BE2C (cell line): Measurements from ENCODE around the gene MACROD1.
A peak's percentile ranks its signal among the peaks of the same experiment; 100 is the strongest.

Experiments used
- DNase-seq: peaks from one replicate; pipeline ENCODE4 v3.0.0-alpha.2; 2020
- H3K27me3 ChIP-seq: fragments of 250-450 bp; sonication (Bioruptor Pico); 2 replicates; pipeline ENCODE4 v1.5.1; 2020; ENCODE audit warnings: mild to moderate bottlenecking
- H3K36me3 ChIP-seq: fragments of 250-450 bp; sonication (Bioruptor Pico); 2 replicates; pipeline ENCODE4 v1.5.1; 2020; ENCODE audit warnings: mild to moderate bottlenecking
- H3K4me1 ChIP-seq: fragments of 250-450 bp; sonication (Bioruptor Pico); 2 replicates; pipeline ENCODE4 v1.5.1; 2020
- H3K4me3 ChIP-seq: 2 replicates; pipeline ENCODE4 v1.5.1; 2011; ENCODE audit warnings: low read depth, low read length
- H3K9me3 ChIP-seq: fragments of 250-450 bp; sonication (Bioruptor Pico); 2 replicates; pipeline ENCODE4 v1.5.1; 2020
- TF ChIP-seq, protein P1 (sequence below): IDR thresholded peaks from 2 replicates; pipeline ENCODE4 v1.5.1; 2012; ENCODE audit warnings: mild to moderate bottlenecking, low read depth, low read length

The MACROD1 gene

GRCh38 chr11:64208086-64208795, 42.3 kb upstream of the MACROD1 start:
- no peak for DNase-seq
- H3K36me3 ChIP-seq = peaks cover 29% of the 10 kb centered on the region
- peaks cover 4% of the 10 kb centered on the region; the same call in 1 of the 2 replicates for H3K4me1 ChIP-seq
- H3K9me3 ChIP-seq = no peaks in the 10 kb centered on the region
- H3K27me3 ChIP-seq = no peaks in the 10 kb centered on the region
- TF ChIP-seq, protein P1, sequence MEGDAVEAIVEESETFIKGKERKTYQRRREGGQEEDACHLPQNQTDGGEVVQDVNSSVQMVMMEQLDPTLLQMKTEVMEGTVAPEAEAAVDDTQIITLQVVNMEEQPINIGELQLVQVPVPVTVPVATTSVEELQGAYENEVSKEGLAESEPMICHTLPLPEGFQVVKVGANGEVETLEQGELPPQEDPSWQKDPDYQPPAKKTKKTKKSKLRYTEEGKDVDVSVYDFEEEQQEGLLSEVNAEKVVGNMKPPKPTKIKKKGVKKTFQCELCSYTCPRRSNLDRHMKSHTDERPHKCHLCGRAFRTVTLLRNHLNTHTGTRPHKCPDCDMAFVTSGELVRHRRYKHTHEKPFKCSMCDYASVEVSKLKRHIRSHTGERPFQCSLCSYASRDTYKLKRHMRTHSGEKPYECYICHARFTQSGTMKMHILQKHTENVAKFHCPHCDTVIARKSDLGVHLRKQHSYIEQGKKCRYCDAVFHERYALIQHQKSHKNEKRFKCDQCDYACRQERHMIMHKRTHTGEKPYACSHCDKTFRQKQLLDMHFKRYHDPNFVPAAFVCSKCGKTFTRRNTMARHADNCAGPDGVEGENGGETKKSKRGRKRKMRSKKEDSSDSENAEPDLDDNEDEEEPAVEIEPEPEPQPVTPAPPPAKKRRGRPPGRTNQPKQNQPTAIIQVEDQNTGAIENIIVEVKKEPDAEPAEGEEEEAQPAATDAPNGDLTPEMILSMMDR = no peak
- H3K4me3 ChIP-seq = no peak overlapping the region

DNA sequence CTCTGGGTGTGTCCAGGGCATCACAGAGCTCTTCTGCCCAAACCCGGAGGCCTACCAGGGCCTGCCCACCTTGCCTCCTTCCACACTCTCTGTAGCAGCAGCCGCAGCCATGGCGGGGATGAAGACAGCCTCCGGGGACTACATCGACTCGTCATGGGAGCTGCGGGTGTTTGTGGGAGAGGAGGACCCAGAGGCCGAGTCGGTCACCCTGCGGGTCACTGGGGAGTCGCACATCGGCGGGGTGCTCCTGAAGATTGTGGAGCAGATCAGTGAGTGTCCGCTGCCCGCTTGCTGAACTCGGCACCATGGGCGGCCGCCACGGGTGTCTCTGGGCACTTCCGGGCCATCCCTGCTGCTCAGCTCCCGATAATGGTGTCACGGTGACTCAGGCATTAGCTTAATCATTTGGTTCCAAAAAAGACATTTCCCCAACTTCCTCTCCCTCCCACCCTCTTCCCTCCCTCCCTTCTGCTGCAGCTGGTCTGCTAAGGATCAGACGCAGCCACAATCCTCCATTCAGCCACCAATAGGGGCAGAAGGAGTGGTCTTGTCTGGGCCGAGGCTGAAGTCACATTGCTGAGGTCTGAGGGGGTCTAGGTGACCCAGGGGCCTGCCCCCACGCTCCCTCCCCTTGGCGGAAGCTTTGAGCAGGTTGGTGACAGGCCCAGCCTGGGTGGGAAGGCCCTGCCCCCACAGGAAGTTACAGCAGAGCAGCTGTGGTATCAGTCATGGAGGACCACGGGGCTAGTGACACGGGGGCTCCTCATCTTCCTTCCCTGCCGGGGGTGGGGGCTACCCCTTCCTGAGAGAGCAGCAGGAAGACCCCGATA, 41.6 kb upstream of the MACROD1 start:
- peak; percentile 25 for DNase-seq
- Histone ChIP-seq H3K4me3 (no peak overlapping the region), H3K4me1 (peaks cover 4% of the 10 kb centered on the region; the same call in 1 of the 2 replicates), H3K36me3 (peaks cover 36% of the 10 kb centered on the region), H3K9me3 (no peaks in the 10 kb centered on the region), H3K27me3 (no peaks in the 10 kb centered on the region)
- TF ChIP-seq, protein P1 = no peak

DNA sequence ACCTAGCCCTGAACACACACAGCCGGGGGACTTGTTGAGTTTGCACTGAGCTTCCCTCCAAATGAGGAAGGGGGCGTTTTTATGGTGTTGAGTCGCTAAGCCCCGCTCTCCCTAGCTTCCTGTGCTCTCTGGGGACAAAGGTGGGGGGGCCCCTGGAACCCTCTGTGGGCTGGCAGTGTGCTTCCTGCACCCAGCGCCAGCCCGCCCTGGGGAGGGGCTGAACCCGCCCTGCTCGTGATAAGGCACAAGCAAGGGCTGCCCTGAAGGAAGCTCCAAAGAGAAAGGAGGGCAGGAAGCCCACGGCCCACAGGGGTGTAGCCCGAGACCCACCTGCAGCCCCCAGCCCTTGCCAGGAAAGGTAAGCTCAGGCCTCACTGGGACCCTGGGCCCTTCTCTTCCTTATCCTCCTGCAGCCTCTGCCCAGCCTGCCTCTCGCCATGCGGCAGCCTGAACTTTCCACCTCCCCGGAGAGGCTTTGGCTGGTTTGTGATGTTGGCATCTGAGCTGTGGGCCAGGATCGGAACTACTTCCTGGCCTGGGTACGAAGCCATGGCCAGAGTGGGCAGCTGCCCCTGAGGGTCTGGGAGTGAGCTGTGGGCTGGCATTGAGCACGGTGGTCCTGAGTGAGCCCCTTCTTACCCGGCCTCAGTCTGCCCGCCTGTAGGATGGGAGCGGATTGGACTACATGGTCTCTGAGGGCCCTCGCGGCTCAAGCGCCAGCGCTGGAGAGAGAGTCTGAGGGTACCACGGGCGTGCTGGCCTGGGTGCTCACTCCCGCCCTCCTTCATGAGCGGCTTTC, 40.7 kb upstream of the MACROD1 start, which contains the start of gene FERMT3:
Gene FERMT3 (plus strand): TSS at position 265 of the 799 bp plus-strand sequence. CDS start 644 bp downstream, outside the sequence.
- Histone ChIP-seq H3K4me3 (no peak within 1 kb of the TSS), H3K9me3 (no peaks in the 10 kb centered on the region), H3K4me1 (peaks cover 4% of the 10 kb centered on the region; the same call in 1 of the 2 replicates), H3K36me3 (peaks cover 37% of the 10 kb centered on the region), H3K27me3 (no peaks in the 10 kb centered on the region)
- DNase-seq = no peak
- TF ChIP-seq, protein P1 = no peak

DNA sequence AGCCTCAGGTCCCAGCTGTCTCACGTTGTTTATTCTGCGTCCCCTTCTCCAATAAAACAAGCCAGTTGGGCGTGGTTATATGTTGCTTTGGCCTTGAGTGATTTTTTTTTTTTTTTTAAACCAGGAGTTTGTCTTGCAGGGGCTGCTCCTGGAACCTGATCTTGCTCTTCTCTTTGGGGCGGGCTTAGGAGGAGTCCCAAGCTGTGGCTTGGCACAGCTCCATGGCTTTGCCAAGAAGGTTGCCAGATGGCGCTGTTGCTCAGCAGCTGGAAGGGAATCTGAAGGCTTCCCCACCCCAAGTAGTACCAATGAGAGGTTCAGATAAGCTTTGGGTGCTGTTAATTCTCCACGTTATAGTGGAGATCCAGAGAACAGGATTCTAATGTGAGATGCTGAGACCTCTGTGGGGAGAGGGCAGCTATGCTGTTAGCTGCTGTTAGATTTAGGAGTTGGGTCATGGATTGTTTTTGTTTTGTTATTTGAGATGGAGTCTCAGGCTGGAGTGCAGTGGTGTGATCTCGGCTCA, 38.6 kb upstream of the MACROD1 start:
- H3K9me3 ChIP-seq = no peaks in the 10 kb centered on the region
- no peak overlapping the region for H3K4me3 ChIP-seq
- peaks cover 45% of the 10 kb centered on the region for H3K36me3 ChIP-seq
- peak; percentile 78 for DNase-seq
- TF ChIP-seq, protein P1 = peak; percentile 73
- no peaks in the 10 kb centered on the region for H3K27me3 ChIP-seq
- peaks cover 4% of the 10 kb centered on the region; the same call in 1 of the 2 replicates for H3K4me1 ChIP-seq

DNA sequence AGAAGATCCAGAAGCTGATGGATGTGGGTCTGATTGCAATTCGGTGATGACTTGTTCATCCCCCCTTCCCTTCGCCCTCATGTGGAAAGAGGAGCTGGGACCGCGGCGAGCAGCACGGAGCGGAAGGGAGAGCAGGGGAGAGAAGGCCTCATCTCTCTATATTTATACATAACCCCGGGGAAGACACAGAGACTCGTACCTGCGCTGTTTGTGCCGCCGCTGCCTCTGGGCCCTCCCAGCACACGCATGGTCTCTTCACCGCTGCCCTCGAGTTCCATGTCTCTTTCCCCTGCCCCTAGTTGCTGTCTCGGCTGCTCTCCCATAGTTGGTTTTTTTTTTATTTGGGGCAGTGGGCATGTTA, 38.1 kb upstream of the MACROD1 start:
- H3K36me3 ChIP-seq = peaks cover 45% of the 10 kb centered on the region
- TF ChIP-seq, protein P1 = no peak
- no peak overlapping the region for H3K4me3 ChIP-seq
- no peaks in the 10 kb centered on the region for H3K9me3 ChIP-seq
- H3K4me1 ChIP-seq = peaks cover 4% of the 10 kb centered on the region; the same call in 1 of the 2 replicates
- DNase-seq = no peak
- no peaks in the 10 kb centered on the region for H3K27me3 ChIP-seq
